ENCODE data around the gene SPOCK1.

SPOCK1 gene

GRCh38 chr5:137122558-137122957 lies 376.6 kb downstream of the SPOCK1 start:
- in situ Hi-C loops (cut with MboI; ENCODE audit: low pct_unique_long_range_greater_than_20kb, low sequenced_read_pairs, unreplicated experiment) = no loop called here
- TF ChIP-seq CTCF (IDR thresholded peaks at IDR 0.05; ENCODE audit: extremely low read depth, insufficient read depth, missing control alignments) = no peak
- no peak for DNase-seq (ENCODE audit: low spot score)

GRCh38 chr5:137122075-137122474 lies 377.1 kb downstream of the SPOCK1 start:
- TF ChIP-seq CTCF (IDR thresholded peaks at IDR 0.05; ENCODE audit: extremely low read depth, insufficient read depth, missing control alignments) = no peak
- in situ Hi-C loops (cut with MboI; ENCODE audit: low pct_unique_long_range_greater_than_20kb, low sequenced_read_pairs, unreplicated experiment) = no loop called here
- no peak for DNase-seq (ENCODE audit: low spot score)

GRCh38 chr5:137119321-137119720 lies 379.8 kb downstream of the SPOCK1 start:
- no peak for DNase-seq (ENCODE audit: low spot score)
- TF ChIP-seq CTCF (IDR thresholded peaks at IDR 0.05; ENCODE audit: extremely low read depth, insufficient read depth, missing control alignments) = no peak
- in situ Hi-C loops (cut with MboI; ENCODE audit: low pct_unique_long_range_greater_than_20kb, low sequenced_read_pairs, unreplicated experiment) = no loop called here

GRCh38 chr5:137118629-137119028 lies 380.5 kb downstream of the SPOCK1 start:
- in situ Hi-C loops (cut with MboI; ENCODE audit: low pct_unique_long_range_greater_than_20kb, low sequenced_read_pairs, unreplicated experiment) = no loop called here

GRCh38 chr5:137115152-137115551 lies 384.0 kb downstream of the SPOCK1 start:
- in situ Hi-C loops (cut with MboI; ENCODE audit: low pct_unique_long_range_greater_than_20kb, low sequenced_read_pairs, unreplicated experiment) = no loop called here
- TF ChIP-seq CTCF (IDR thresholded peaks at IDR 0.05; ENCODE audit: extremely low read depth, insufficient read depth, missing control alignments) = no peak
- no peak for DNase-seq (ENCODE audit: low spot score)

More at GRCh38 chr5:137118629-137119028, 380.5 kb downstream of the SPOCK1 start:
- DNase-seq (ENCODE audit: low spot score) = no peak
- no peak for TF ChIP-seq CTCF (IDR thresholded peaks at IDR 0.05; ENCODE audit: extremely low read depth, insufficient read depth, missing control alignments)

- TF ChIP-seq CTCF (IDR thresholded peaks at IDR 0.05; ENCODE audit: extremely low read depth, insufficient read depth, missing control alignments) = no peak
- in situ Hi-C loops (cut with MboI; ENCODE audit: low pct_unique_long_range_greater_than_20kb, low sequenced_read_pairs, unreplicated experiment) = no loop called here
- no peak for DNase-seq (ENCODE audit: low spot score)
Measured at GRCh38 chr5:137114529-137114928, 384.6 kb downstream of the SPOCK1 start.

- TF ChIP-seq CTCF (IDR thresholded peaks at IDR 0.05; ENCODE audit: extremely low read depth, insufficient read depth, missing control alignments) = no peak
- DNase-seq (ENCODE audit: low spot score) = no peak
Measured at GRCh38 chr5:137113939-137114338, 385.2 kb downstream of the SPOCK1 start.

More at GRCh38 chr5:137113939-137114338, 385.2 kb downstream of the SPOCK1 start:
- in situ Hi-C loops (cut with MboI; ENCODE audit: low pct_unique_long_range_greater_than_20kb, low sequenced_read_pairs, unreplicated experiment) = no loop called here
